Measurements from ENCODE around the gene CLRN3. TPM values are rescaled to one million over a fixed set of nuclear protein-coding genes. Genes with fewer than 3 reads are reported as not detected.

CLRN3 gene
- total RNA-seq, 1 donor from 2014 or later: 0.31 TPM

DNA sequence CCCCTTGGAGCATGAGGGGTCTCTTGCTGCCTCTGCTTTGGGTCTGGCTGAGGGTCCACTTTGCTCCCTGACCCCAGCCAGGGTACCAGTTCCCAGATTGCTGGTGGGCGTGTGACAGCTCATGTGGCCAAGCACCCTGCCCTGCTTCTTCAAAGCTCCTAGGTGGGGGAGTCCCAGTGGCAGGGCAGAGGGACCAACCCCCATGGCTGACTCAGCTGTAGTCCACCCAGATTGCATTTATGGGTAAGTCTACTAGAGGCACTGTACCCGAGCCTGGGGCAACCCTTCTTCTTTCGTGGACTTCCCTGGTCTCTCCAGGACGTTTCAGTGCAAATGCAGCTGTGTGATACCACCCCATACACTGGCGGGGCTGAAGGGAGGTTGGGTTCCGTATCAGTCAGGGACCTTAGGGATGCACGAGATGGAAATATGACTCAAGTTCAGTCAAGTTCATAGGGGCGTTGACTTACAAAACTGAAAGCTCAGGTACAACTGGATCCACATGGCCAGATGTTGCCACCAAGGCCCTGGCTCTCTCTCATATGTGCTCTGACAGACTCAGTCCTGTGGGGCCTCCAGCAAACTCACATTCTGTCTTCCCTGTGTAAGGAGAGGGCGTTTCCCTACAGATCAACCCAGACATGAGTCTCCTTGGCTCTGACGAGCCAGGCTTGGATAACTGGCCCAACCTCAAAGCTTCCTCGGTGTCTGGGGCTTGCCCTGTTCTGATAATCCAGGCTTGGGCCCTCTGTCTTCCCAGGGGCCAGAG, 27.7 kb upstream of the CLRN3 start:
- Mint-ChIP-seq H3K27me3 (ENCODE audit: unreplicated experiment) (peaks cover 17% of the 10 kb centered on the region), H3K4me1 (ENCODE audit: unreplicated experiment) (peaks cover 68% of the 10 kb centered on the region), H3K4me3 (ENCODE audit: unreplicated experiment) (no peak overlapping the region), H3K9me3 (ENCODE audit: unreplicated experiment) (no peaks in the 10 kb centered on the region), H3K36me3 (ENCODE audit: low read depth, unreplicated experiment) (peaks cover 16% of the 10 kb centered on the region), H3K27ac (ENCODE audit: unreplicated experiment) (peak overlapping the region; percentile 24)
- DNase-seq (ENCODE audit: low spot score): no peak
- TF ChIP-seq, protein P1, sequence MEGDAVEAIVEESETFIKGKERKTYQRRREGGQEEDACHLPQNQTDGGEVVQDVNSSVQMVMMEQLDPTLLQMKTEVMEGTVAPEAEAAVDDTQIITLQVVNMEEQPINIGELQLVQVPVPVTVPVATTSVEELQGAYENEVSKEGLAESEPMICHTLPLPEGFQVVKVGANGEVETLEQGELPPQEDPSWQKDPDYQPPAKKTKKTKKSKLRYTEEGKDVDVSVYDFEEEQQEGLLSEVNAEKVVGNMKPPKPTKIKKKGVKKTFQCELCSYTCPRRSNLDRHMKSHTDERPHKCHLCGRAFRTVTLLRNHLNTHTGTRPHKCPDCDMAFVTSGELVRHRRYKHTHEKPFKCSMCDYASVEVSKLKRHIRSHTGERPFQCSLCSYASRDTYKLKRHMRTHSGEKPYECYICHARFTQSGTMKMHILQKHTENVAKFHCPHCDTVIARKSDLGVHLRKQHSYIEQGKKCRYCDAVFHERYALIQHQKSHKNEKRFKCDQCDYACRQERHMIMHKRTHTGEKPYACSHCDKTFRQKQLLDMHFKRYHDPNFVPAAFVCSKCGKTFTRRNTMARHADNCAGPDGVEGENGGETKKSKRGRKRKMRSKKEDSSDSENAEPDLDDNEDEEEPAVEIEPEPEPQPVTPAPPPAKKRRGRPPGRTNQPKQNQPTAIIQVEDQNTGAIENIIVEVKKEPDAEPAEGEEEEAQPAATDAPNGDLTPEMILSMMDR (IDR thresholded peaks at IDR 0.05; ENCODE audit: unreplicated experiment): no peak

DNA sequence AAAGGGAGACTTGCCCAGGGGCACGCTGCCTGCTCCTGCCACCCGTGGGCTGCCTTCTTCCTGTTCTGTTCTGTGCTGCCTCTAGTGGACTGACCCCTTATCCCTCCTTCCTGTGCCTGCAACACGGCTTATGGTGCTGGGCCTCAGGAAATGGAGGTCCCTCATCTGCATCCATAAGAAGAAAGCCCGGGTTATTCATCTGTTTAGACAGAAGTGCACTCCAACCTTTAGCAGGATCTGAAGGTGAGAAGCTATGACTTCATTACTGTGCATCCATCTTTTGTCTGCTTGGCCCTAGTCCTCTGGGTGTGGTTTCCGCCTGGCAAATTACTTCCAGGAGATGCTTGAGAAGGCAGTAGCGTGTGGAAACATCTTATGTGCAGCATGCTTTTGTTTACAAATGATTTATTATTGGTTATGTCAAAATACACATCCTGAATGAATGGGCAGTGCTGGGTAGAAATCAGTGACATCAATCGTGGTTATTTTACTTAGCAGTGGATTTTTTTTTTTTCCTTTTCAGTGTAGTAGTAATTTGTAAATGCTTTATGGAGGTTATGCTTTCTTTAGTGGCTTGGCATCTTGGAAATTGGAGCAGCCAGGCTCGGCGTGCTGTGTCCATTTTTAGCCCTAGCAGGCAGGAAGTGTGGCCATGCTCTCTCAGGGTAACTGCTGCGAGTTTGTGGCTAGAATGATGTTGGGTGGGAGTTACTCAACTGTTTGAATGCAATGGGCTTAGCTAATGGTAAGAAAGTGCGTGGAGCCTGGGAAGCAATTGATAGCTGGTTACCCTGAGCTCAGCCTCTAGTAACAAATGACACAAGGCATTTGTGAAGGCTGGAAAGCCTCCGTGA, 26.9 kb upstream of the CLRN3 start:
- TF ChIP-seq, protein P1 (IDR thresholded peaks at IDR 0.05; ENCODE audit: unreplicated experiment): no peak
- peaks cover 16% of the 10 kb centered on the region for H3K36me3 Mint-ChIP-seq (ENCODE audit: low read depth, unreplicated experiment)
- no peak overlapping the region for H3K27ac Mint-ChIP-seq (ENCODE audit: unreplicated experiment)

DNA sequence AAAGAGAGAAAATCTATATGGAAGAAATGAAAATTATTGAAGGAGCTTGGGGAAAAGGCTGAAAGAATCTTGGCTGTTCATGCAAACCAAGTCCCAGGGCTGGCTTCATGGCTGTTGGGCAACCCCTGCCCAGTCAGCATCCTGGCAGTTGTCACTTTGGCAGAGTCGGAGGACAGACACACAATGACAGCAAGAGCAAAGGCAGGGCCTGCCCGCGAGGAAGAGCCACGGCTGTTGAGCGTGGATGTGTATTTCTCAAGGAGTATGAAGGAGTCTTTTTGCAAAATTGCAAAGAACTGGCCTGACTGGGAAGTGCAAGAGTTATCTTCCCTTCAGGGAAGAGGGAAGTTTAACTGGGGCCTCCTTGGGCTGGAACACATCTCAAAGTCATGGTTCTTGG, 25.8 kb upstream of the CLRN3 start:
- H3K27me3 Mint-ChIP-seq (ENCODE audit: unreplicated experiment): peaks cover 14% of the 10 kb centered on the region
- H3K27ac Mint-ChIP-seq (ENCODE audit: unreplicated experiment): no peak overlapping the region
- H3K36me3 Mint-ChIP-seq (ENCODE audit: low read depth, unreplicated experiment): peaks cover 12% of the 10 kb centered on the region
- H3K9me3 Mint-ChIP-seq (ENCODE audit: unreplicated experiment): no peaks in the 10 kb centered on the region
- H3K4me3 Mint-ChIP-seq (ENCODE audit: unreplicated experiment): no peak overlapping the region
- DNase-seq (ENCODE audit: low spot score): no peak
- TF ChIP-seq, protein P1 (IDR thresholded peaks at IDR 0.05; ENCODE audit: unreplicated experiment): no peak
- peaks cover 72% of the 10 kb centered on the region for H3K4me1 Mint-ChIP-seq (ENCODE audit: unreplicated experiment)

More for the DNA sequence above, 26.9 kb upstream of the CLRN3 start:
- Mint-ChIP-seq H3K4me1 (ENCODE audit: unreplicated experiment) (peaks cover 69% of the 10 kb centered on the region), H3K9me3 (ENCODE audit: unreplicated experiment) (no peaks in the 10 kb centered on the region), H3K27me3 (ENCODE audit: unreplicated experiment) (peaks cover 17% of the 10 kb centered on the region), H3K4me3 (ENCODE audit: unreplicated experiment) (no peak overlapping the region)
- no peak for DNase-seq (ENCODE audit: low spot score)

DNA sequence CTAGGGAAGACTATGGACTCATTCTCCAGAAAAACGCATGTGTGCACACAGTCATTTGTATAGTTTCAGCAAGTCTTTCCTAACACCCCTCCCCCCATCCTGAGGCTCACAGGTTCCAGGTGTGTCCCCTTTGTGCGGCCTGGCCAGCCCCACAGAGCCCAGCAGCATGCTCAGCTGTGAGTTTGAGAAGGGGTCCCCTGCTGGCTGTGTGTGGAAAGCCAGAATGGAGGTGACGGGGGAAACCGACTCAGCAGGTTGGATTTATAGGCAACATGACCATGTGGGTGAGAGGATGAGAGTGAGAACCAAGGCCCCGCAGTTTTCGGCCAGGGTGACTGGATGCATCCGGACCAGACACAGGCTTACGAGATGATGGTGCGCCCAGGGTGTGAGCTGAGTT, 24.1 kb upstream of the CLRN3 start:
- Mint-ChIP-seq H3K27me3 (ENCODE audit: unreplicated experiment) (peaks cover 14% of the 10 kb centered on the region), H3K4me3 (ENCODE audit: unreplicated experiment) (no peak overlapping the region), H3K36me3 (ENCODE audit: low read depth, unreplicated experiment) (peaks cover 16% of the 10 kb centered on the region), H3K9me3 (ENCODE audit: unreplicated experiment) (no peaks in the 10 kb centered on the region), H3K27ac (ENCODE audit: unreplicated experiment) (no peak overlapping the region), H3K4me1 (ENCODE audit: unreplicated experiment) (peaks cover 73% of the 10 kb centered on the region)
- TF ChIP-seq, protein P1 (IDR thresholded peaks at IDR 0.05; ENCODE audit: unreplicated experiment): no peak
- no peak for DNase-seq (ENCODE audit: low spot score)

All from endothelial cell (in vitro differentiated cells).